Measurements from ENCODE around the gene RSPH9. TPM values are rescaled to one million over a fixed set of nuclear protein-coding genes. Genes with fewer than 3 reads are reported as not detected.

RSPH9 gene
- polyA plus RNA-seq, 3 donors, result 0.05 to 0.52 (median 0.13) TPM

GRCh38 chr6:43616725-43617472 is 27.9 kb upstream of the RSPH9 start:
- no peak overlapping the region for H3K27ac ChIP-seq (ENCODE audit: low read depth in 1 of 2, low read length in 2 of 2)
- H3K4me3 ChIP-seq (replicated peaks in 1 of 3; ENCODE audit: low read depth in 2 of 3, low read length in 3 of 3), result no peak overlapping the region
- peaks cover 43 to 68% of the 10 kb centered on the region in 2 donors for H3K36me3 ChIP-seq (replicated peaks in 1 of 2; ENCODE audit: control insufficient read depth in 1 of 2, insufficient read depth in 2 of 2, low read length in 2 of 2)
- 100% methylated on average over 3 of the region's 9 CpGs for WGBS (ENCODE audit: insufficient coverage)
- H3K79me2 ChIP-seq (ENCODE audit: insufficient read depth, low read length), result no peaks in the 10 kb centered on the region
- no peaks in the 10 kb centered on the region for H3K9me3 ChIP-seq (replicated peaks in 1 of 2; ENCODE audit: control insufficient read depth in 1 of 2, insufficient read depth in 1 of 2, low read length in 2 of 2)
- Mint-ChIP-seq H3K9me3 (no peaks in the 10 kb centered on the region), H3K4me3 (no peak overlapping the region), H3K27ac (peak overlapping the region in 4 of 7 donors; percentile 26 to 73 (median 54)), H3K27me3 (ENCODE audit: low read depth in 3 of 3) (no peaks in the 10 kb centered on the region), H3K36me3 (peaks cover 25 to 58% of the 10 kb centered on the region in 2 donors), H3K4me1 (no peaks in the 10 kb centered on the region)
- no peak for DNase-seq
- no peak overlapping the region for H3K4me2 ChIP-seq (replicated peaks; ENCODE audit: extremely low read depth, low read length, poor library complexity, severe bottlenecking)
- intact Hi-C loops (cut with micrococcal nuclease), result no loop called here
- no peaks in the 10 kb centered on the region for H3K4me1 ChIP-seq (ENCODE audit: control insufficient read depth in 1 of 2, insufficient read depth in 2 of 2, low read length in 2 of 2)
- no peak overlapping the region for H3K9ac ChIP-seq (ENCODE audit: insufficient read depth, low read length, poor library complexity, severe bottlenecking)
- H4K20me1 ChIP-seq (ENCODE audit: insufficient read depth, low read length), result peaks cover 8% of the 10 kb centered on the region
- no peak overlapping the region for H2AFZ ChIP-seq (ENCODE audit: insufficient read depth, low read depth, low read length, poor library complexity, severe bottlenecking)
- no peaks in the 10 kb centered on the region for H3K27me3 ChIP-seq (ENCODE audit: control insufficient read depth in 2 of 2, insufficient read depth in 2 of 2, low read length in 2 of 2)
- no peak for TF ChIP-seq CTCF (IDR thresholded peaks at IDR 0.05)

GRCh38 chr6:43621078-43621835 is 23.6 kb upstream of the RSPH9 start:
- peaks cover 2% of the 10 kb centered on the region for H3K4me1 Mint-ChIP-seq
- no peak overlapping the region for H3K4me3 Mint-ChIP-seq
- Histone ChIP-seq H3K27ac (ENCODE audit: low read depth in 1 of 2, low read length in 2 of 2) (peak overlapping the region in 1 of 2 donors; percentile 20), H2AFZ (ENCODE audit: insufficient read depth, low read depth, low read length, poor library complexity, severe bottlenecking) (no peak overlapping the region), H3K36me3 (replicated peaks in 1 of 2; ENCODE audit: control insufficient read depth in 1 of 2, insufficient read depth in 2 of 2, low read length in 2 of 2) (peaks cover 68 to 84% of the 10 kb centered on the region in 2 donors), H3K9me3 (replicated peaks in 1 of 2; ENCODE audit: control insufficient read depth in 1 of 2, insufficient read depth in 1 of 2, low read length in 2 of 2) (no peaks in the 10 kb centered on the region), H3K4me3 (replicated peaks in 1 of 3; ENCODE audit: low read depth in 2 of 3, low read length in 3 of 3) (no peak overlapping the region), H3K79me2 (ENCODE audit: insufficient read depth, low read length) (peaks cover 19% of the 10 kb centered on the region), H3K4me1 (ENCODE audit: control insufficient read depth in 1 of 2, insufficient read depth in 2 of 2, low read length in 2 of 2) (peaks cover 3 to 4% of the 10 kb centered on the region in 2 donors), H3K4me2 (replicated peaks; ENCODE audit: extremely low read depth, low read length, poor library complexity, severe bottlenecking) (no peak overlapping the region), H4K20me1 (ENCODE audit: insufficient read depth, low read length) (peaks cover 40% of the 10 kb centered on the region), H3K27me3 (ENCODE audit: control insufficient read depth in 2 of 2, insufficient read depth in 2 of 2, low read length in 2 of 2) (no peaks in the 10 kb centered on the region), H3K9ac (ENCODE audit: insufficient read depth, low read length, poor library complexity, severe bottlenecking) (no peak overlapping the region)
- peaks cover 0 to 1% (median 0%) of the 10 kb centered on the region in 3 donors for H3K27me3 Mint-ChIP-seq (ENCODE audit: low read depth in 3 of 3)
- H3K36me3 Mint-ChIP-seq, result peaks cover 52 to 73% of the 10 kb centered on the region in 2 donors
- TF ChIP-seq CTCF (IDR thresholded peaks at IDR 0.05), result no peak
- H3K27ac Mint-ChIP-seq, result peak overlapping the region in 5 of 7 donors; percentile 22 to 78 (median 42)
- 97% methylated on average over 10 of the region's 12 CpGs for WGBS (ENCODE audit: insufficient coverage)
- DNase-seq, result no peak
- H3K9me3 Mint-ChIP-seq, result no peaks in the 10 kb centered on the region
- intact Hi-C loops (cut with micrococcal nuclease), result no loop called here
